Bronchial epithelial cell (primary cell): Measurements from ENCODE around the gene CA11. TPM values are rescaled to one million over a fixed set of nuclear protein-coding genes. Genes with fewer than 3 reads are reported as not detected.

Experiments used
- DNase-seq: peaks from one replicate; pipeline ENCODE4 v3.0.0-alpha.2; 2010; ENCODE audit warnings: low read depth
- FAIRE-seq: peaks from 2 replicates; lab custom pipeline; 2011; peaks lifted over from hg19 to GRCh38; lab: Jason Lieb, UNC
- H3K27me3 ChIP-seq: 2 replicates; pipeline ENCODE4 v1.5.1; 2011; ENCODE audit warnings: low read length; ENCODE audit not compliant: control insufficient read depth, insufficient read depth
- H3K36me3 ChIP-seq: 2 replicates; pipeline ENCODE4 v1.5.1; 2011; ENCODE audit warnings: low read length; ENCODE audit not compliant: control insufficient read depth, insufficient read depth
- H3K4me3 ChIP-seq: 2 replicates; pipeline ENCODE4 v1.5.1; 2011; ENCODE audit warnings: mild to moderate bottlenecking, low read depth, low read length, control low read depth
- total RNA-seq: library from RNA; depleted of rRNA; stranded (reverse); fragments of >200 nt; gene quantifications from 2 replicates; pipeline ENCODE4 v1.2.1, GENCODE V29; 2014
- TF ChIP-seq, protein P1 (sequence below): IDR thresholded peaks from 2 replicates; pipeline ENCODE4 v1.5.1; 2011; ENCODE audit warnings: mild to moderate bottlenecking, moderate library complexity, low read length, control low read depth, inconsistent platforms; ENCODE audit not compliant: insufficient read depth, severe bottlenecking

The CA11 gene
- total RNA-seq, 1 donor from 2014 or later: 2.4 TPM

DNA sequence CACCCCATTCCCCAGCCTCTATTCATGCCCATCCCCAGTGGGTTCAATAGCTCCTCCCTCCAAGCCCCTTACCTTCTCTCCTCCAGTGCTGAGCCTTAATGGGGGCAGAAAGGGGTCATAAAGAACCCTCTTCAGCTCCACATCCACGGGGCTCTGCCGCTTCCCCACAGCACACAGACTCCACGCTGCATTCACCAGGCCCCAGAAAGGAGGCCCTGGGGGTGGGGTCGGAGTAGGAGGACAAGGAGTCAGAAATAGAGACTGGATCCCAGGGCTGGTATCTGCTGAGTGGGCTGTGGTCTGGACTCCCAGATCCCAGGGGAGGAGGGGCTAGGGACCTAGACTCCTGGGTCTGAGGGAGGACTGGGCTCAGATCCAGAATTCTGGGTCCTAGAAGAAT, 1.6 kb downstream of the CA11 start:
- no peak for FAIRE-seq

DNA sequence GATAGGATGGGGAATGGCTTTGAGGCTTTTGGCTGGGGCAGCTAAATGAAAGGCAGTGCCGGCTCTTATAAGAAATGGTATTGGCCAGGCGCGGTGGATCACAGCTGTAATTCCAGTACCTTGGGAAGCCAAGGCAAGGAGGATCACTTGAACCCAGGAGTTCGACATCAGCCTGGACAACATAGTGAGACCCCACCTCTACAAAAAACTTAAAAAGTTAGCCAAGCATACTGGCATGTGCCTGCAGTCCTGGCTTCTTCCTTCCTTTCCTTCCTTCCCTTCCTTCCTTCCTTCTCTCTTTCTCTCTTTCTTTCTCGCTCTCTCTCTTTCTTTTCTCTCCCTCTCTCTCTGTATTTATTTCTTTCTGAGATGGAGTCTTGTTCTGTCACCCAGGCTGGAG, 3.1 kb downstream of the CA11 start:
- Histone ChIP-seq H3K4me3 (no peak overlapping the region), H3K36me3 (no peaks in the 10 kb centered on the region), H3K27me3 (no peaks in the 10 kb centered on the region)
- no peak for DNase-seq
- FAIRE-seq: no peak
- TF ChIP-seq, protein P1, sequence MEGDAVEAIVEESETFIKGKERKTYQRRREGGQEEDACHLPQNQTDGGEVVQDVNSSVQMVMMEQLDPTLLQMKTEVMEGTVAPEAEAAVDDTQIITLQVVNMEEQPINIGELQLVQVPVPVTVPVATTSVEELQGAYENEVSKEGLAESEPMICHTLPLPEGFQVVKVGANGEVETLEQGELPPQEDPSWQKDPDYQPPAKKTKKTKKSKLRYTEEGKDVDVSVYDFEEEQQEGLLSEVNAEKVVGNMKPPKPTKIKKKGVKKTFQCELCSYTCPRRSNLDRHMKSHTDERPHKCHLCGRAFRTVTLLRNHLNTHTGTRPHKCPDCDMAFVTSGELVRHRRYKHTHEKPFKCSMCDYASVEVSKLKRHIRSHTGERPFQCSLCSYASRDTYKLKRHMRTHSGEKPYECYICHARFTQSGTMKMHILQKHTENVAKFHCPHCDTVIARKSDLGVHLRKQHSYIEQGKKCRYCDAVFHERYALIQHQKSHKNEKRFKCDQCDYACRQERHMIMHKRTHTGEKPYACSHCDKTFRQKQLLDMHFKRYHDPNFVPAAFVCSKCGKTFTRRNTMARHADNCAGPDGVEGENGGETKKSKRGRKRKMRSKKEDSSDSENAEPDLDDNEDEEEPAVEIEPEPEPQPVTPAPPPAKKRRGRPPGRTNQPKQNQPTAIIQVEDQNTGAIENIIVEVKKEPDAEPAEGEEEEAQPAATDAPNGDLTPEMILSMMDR: no peak

More for the DNA sequence above, 1.6 kb downstream of the CA11 start:
- DNase-seq: no peak
- Histone ChIP-seq H3K36me3 (no peaks in the 10 kb centered on the region), H3K4me3 (no peak overlapping the region), H3K27me3 (no peaks in the 10 kb centered on the region)
- TF ChIP-seq, protein P1: no peak

DNA sequence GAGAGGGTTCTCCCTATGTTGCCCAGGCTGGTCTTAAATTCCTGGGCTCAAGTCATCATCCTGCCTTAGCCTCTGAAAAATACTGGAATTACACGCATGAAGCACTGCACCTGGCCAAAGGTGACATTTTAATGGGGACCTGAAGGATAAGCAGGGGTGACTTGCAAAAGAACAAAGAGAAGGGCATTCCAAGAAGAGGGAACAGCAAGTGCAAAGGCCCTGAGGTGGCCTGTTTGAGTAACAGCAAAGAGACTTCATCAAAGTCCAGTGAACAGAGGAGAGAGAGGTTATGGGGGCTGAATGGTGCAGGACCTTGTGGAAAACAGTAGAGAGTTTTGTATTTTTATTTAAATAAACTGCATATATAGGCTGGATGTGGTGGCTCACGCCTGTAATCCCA, 4.1 kb downstream of the CA11 start:
- H3K4me3 ChIP-seq: no peak overlapping the region

DNA sequence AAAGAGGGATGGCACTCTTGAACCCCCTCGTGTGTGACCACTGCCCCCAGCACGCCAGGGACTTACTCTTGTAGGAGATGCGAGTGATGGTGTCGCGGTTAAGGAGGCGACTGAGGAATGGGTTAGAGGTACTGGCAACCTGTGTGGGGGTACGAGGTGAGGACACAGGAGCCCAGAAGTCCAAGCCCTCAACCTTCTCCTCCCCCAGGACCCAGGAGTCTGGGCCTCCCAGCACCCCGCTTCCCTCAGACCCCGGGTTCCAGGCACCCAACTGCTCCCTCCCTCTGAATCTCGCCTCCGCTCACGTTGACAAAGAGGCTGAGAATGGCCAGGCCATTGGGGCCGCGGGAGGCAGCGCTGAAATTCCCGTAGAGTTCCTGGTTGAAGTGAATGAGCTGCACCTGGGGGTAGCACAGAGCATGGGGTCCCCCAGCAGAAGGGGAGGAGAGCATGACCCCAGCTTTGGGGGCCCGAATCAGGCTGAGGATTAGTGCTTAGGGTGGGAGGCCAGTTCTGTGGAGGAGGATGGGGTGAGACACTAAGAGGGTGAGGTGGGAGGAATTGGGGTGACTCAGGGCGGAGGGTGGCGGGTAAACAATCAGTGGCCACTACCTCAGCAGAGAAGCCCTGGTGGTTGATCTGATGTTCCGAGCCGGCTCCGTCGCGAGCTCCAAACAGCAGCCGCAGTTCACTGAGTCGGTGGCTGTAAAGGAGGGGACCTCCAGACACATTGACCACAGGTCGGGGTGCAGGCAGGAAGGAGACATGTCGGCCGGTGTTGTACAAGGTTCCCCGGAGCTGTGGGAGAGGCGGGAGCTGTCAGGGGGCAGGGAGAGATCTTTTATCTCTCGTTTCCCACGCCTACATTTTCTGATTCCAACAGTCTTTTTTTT, 6.3 kb downstream of the CA11 start:
- TF ChIP-seq, protein P1: no peak
- no peak overlapping the region for H3K4me3 ChIP-seq
- FAIRE-seq (no peak), DNase-seq (no peak)
- H3K27me3 ChIP-seq: no peaks in the 10 kb centered on the region
- H3K36me3 ChIP-seq: no peaks in the 10 kb centered on the region

More for the DNA sequence above, 4.1 kb downstream of the CA11 start:
- DNase-seq (no peak), FAIRE-seq (no peak)
- Histone ChIP-seq H3K27me3 (no peaks in the 10 kb centered on the region), H3K36me3 (no peaks in the 10 kb centered on the region)
- TF ChIP-seq, protein P1: no peak

DNA sequence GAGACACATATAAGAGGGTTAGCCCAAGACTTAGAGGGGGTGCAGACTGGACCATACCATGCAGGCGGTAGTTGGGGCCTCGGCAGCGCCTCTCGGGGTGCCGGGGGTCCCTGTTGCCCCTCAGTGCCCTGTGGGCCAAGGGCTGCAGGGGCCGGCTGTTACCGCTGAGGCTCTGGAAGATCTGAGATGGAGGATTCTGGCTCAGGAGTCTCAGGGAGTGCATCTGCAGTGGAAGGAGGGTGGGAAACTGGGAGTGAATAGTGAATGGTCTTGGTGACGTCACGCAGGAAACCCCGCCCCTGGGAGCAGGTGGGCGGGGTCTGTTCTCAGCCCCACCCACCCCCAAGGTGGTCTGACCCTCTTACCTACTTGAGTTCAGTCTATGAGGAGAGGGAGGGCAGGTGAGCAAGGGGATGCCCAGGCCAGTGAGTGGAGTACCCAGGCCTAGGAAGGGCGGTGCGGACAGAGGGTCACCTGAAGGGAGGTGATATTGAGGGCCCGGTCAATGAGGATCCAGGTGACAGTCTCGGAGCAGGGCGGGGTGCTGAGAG, 7.1 kb downstream of the CA11 start:
- no peak overlapping the region for H3K4me3 ChIP-seq
- DNase-seq (no peak), FAIRE-seq (no peak)
- no peaks in the 10 kb centered on the region for H3K36me3 ChIP-seq
- no peaks in the 10 kb centered on the region for H3K27me3 ChIP-seq
- TF ChIP-seq, protein P1: no peak
